Duodenal mucosa (tissue), 2 donors: ENCODE data around the gene OTOP2.
"Not testable (repeated sequence)": the region's sequence is repeated elsewhere in the genome, so short reads cannot be mapped to it uniquely, and the experiment has no call there.

Experiments used
- H3K27ac ChIP-seq: one replicate; pipeline ENCODE4 v1.7.0; 2013; ENCODE audit warnings: low read depth, low read length
- H3K27me3 ChIP-seq, 2 donors: one replicate each; pipeline ENCODE4 v1.7.0; 2013; ENCODE audit warnings: low read length in 2 of 2, control low read depth in 1 of 2; ENCODE audit not compliant: insufficient read depth in 2 of 2, control insufficient read depth in 1 of 2
- H3K36me3 ChIP-seq, 2 donors: one replicate each; pipeline ENCODE4 v1.7.0; 2013; ENCODE audit warnings: low read length in 2 of 2, control low read depth in 1 of 2; ENCODE audit not compliant: insufficient read depth in 2 of 2, control insufficient read depth in 1 of 2
- H3K4me1 ChIP-seq, 2 donors: one replicate each; pipeline ENCODE4 v1.7.0; 2013; ENCODE audit warnings: low read length in 2 of 2, control low read depth in 1 of 2; ENCODE audit not compliant: insufficient read depth in 2 of 2, control insufficient read depth in 1 of 2
- H3K4me3 ChIP-seq, 2 donors: one replicate each; pipeline ENCODE4 v1.7.0; 2013; ENCODE audit warnings: low read length in 2 of 2, low read depth in 1 of 2
- H3K9ac ChIP-seq, 2 donors: one replicate each; pipeline ENCODE4 v1.7.0; 2013; ENCODE audit warnings: low read length in 2 of 2, low read depth in 1 of 2
- H3K9me3 ChIP-seq, 2 donors: one replicate each; pipeline ENCODE4 v1.7.0; 2013; ENCODE audit warnings: low read length in 2 of 2, control low read depth in 1 of 2; ENCODE audit not compliant: control insufficient read depth in 1 of 2

OTOP2 gene

DNA sequence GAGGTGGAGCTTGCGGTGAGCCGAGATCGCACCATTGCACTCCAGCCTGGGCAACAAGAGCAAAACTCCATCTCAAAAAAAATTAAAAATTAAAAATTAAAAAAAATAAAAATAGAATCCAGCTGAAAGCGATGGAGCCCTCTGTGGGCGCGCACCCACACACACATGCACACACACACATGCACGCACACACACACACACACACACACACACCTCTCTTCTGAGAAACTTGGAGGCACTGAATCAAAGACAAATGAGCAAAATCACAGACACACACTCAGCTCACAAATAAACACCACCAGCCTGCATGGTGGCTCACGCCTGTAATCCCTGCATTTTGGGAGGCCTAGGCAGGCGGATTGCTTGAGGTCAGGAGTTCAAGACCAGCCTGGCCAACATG lies 21.0 kb upstream of the OTOP2 start:
- Histone ChIP-seq H3K4me3 (no peak overlapping the region), H3K36me3 (no peaks in the 10 kb centered on the region), H3K4me1 (no peaks in the 10 kb centered on the region), H3K27ac (no peak overlapping the region), H3K9ac (no peak overlapping the region), H3K9me3 (no peaks in the 10 kb centered on the region), H3K27me3 (peaks cover 11 to 20% of the 10 kb centered on the region in 2 donors)

DNA sequence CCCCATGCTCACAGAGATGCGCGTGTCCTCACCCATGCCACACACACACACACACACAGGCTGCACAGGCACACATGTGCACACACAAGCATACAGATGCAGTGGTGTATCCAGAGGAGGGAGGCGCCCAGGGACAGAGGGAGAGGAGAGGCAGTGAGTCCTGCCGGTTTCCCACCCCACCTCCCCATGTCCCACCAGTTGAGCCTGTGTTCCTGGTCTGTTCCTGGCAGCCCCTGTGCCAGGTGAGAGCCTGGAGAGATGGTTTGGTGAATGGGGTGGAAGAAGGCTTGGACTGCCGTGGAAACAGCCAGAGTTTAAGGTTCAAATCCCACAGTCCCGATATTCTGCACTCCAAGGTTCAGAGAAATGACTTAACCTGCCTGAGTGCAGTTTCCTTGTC lies 20.4 kb upstream of the OTOP2 start:
- no peak overlapping the region for H3K9ac ChIP-seq
- no peak overlapping the region for H3K4me3 ChIP-seq
- peaks cover 11 to 20% of the 10 kb centered on the region in 2 donors for H3K27me3 ChIP-seq
- H3K9me3 ChIP-seq = no peaks in the 10 kb centered on the region
- no peaks in the 10 kb centered on the region for H3K36me3 ChIP-seq
- H3K4me1 ChIP-seq = no peaks in the 10 kb centered on the region
- no peak overlapping the region for H3K27ac ChIP-seq

DNA sequence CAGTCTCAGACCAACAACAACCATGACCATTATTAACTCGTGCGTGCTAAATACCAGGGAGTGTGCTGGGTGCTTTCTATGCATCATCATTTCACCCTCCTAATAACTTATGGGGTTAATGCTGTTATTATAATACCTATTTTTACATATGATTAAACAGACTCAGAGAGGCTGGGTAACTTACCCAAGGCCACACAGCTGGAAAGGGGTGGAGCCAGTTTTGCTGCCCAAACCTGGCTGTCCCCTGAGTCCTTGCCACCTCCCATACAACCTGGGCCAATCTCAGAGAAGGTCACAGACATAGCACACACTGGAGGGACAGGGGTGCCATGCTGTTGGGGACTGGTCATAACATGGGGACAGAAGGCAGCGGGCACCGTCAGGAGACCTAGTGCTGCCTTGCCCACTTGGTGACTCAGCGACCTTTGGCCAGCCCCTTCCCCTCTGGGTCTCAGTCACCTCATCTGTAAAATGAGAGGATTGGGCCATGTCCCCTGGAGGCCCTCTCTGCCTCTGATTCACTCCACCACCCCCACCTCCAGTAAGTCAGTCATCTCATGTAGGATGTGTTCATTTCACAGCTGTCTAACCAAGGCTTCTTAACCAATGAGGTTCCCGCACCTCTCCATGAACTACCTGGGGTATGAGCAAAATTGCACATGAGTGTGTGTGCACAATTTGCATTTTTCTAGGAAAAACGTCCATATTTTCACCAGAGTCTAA lies 19.2 kb upstream of the OTOP2 start:
- Histone ChIP-seq H3K9me3 (no peaks in the 10 kb centered on the region), H3K4me3 (no peak overlapping the region), H3K27ac (no peak overlapping the region), H3K4me1 (no peaks in the 10 kb centered on the region), H3K36me3 (no peaks in the 10 kb centered on the region), H3K27me3 (peaks cover 11 to 20% of the 10 kb centered on the region in 2 donors), H3K9ac (no peak overlapping the region)

DNA sequence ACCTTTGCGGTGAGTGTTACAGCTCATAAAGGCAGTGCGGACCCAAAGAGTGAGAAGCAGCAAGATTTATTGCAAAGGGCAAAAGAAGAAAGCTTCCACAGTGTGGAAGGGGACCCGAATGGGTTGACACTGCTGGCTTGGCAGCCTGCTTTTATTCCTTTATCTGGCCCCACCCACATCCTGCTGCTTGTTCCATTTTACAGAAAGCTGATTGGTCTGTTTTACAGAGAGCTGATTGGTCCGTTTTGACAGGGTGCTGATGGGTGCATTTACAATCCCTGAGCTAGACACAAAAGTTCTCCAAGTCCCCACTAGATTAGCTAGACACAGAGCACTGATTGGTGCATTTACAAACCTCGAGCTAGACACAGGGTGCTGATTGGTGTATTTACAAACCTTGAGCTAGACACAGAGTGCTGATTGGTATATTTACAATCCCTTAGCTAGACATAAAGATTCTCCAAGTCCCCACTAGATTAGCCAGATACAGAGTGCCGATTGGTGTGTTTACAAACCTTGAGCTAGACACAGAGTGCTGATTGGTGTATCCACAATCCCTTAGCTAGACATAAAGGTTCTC lies 17.8 kb upstream of the OTOP2 start:
- not testable (repeated sequence) for H3K4me3 ChIP-seq, H3K9me3 ChIP-seq, H3K36me3 ChIP-seq, H3K4me1 ChIP-seq, H3K9ac ChIP-seq, H3K27ac ChIP-seq
- H3K27me3 ChIP-seq = peaks cover 11 to 18% of the 10 kb centered on the region in 2 donors

DNA sequence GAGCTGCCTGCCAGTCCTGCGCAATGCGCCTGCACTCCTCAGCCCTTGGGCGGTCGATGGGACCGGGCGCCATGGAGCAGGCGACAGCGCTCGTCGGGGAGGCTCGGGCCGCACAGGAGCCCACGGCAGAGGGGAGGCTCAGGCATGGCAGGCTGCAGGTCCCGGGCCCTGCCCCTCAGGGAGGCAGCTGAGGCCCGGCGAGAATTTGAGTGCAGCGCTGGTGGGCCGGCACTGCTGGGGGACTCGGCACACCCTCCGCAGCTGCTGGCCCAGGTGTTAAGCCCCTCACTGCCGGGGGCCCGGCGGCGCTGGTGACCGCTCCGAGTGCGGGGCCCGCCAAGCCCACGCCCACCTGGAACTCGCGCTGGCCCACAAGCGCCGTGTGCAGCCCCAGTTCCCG lies 17.1 kb upstream of the OTOP2 start:
- no peaks in the 10 kb centered on the region for H3K9me3 ChIP-seq
- H3K4me3 ChIP-seq = no peak overlapping the region
- H3K36me3 ChIP-seq = no peaks in the 10 kb centered on the region
- H3K4me1 ChIP-seq = no peaks in the 10 kb centered on the region
- peaks cover 11 to 15% of the 10 kb centered on the region in 2 donors for H3K27me3 ChIP-seq
- no peak overlapping the region for H3K9ac ChIP-seq
- H3K27ac ChIP-seq = no peak overlapping the region

DNA sequence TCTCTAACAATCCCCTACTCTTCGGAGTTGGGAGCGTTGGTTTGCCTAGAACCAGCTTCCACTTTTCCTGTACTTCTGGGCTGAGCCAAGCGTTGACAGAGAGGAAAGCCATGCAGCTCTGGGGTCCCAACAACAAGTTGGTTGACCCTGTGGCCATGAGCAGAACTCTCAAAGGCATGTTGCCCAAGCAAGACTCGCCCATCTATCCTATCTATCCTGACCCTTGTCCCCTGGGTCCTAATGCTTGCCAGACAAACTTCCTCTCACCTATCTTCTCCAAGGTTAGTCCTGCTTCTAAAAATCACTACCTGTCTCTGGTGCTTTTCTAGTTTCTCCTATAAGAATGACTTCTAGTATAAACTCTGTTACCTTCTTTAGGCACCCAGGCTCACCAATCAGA lies 15.0 kb upstream of the OTOP2 start:
- not testable (repeated sequence) for H3K4me3 ChIP-seq, H3K9ac ChIP-seq, H3K4me1 ChIP-seq, H3K36me3 ChIP-seq, H3K9me3 ChIP-seq, H3K27me3 ChIP-seq, H3K27ac ChIP-seq

DNA sequence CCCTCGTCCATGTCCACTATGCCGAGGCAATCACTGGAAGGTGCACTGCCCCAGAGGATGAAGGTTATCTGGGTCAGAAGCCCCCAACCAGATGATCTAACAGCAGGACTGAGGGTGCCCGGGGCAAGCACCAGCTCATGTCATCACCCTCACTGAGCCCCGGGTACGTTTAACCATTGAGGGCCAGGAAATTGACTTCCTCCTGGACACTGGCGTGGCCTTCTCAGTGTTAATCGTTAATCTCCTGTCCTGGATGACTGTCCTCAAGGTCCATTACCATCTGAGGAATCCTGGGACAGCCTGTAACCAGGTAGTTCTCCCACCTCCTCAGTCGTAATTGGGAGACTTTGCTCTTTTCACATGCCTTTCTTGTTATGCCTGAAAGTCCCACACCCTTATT lies 12.7 kb upstream of the OTOP2 start:
- not testable (repeated sequence) for H3K9ac ChIP-seq, H3K4me1 ChIP-seq, H3K4me3 ChIP-seq, H3K36me3 ChIP-seq, H3K9me3 ChIP-seq, H3K27me3 ChIP-seq, H3K27ac ChIP-seq

DNA sequence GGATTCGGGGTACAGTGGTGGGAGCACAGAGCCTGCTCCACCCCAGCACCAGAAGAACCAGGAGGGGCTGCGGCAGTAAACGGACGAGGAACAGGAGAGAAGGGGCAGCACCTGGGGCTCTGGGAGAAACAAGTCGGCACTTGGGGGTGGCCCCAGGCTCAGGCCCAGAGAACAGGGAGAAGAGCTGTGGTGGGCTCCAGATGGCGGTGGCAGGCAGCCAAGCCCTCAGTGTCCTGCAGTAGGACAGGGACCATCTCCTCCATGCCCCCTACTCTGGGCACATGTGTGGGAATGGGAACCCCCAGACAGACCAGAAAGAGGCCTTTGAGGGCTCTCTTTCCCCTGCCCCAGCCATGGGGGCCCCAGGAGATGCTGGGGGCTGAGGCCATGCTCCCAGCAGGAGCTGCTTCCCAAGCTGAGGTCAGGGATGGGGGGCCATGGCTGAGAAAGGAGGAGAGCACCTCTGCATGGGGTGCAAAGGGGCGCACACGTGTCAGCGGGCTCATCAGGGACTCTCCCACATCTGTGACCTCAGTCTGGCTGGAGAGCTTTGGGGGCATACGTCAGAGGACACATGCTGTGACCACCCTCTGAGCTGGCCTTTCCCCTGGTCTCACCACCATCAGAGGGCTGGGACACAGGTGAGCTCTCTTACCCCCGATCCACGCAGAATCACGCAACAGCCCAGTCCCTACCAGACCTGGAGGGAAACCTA lies 7.8 kb upstream of the OTOP2 start:
- no peaks in the 10 kb centered on the region for H3K4me1 ChIP-seq
- no peak overlapping the region for H3K4me3 ChIP-seq
- no peak overlapping the region for H3K9ac ChIP-seq
- H3K27ac ChIP-seq = no peak overlapping the region
- H3K36me3 ChIP-seq = no peaks in the 10 kb centered on the region
- H3K9me3 ChIP-seq = no peaks in the 10 kb centered on the region
- peaks cover 10 to 16% of the 10 kb centered on the region in 2 donors for H3K27me3 ChIP-seq

DNA sequence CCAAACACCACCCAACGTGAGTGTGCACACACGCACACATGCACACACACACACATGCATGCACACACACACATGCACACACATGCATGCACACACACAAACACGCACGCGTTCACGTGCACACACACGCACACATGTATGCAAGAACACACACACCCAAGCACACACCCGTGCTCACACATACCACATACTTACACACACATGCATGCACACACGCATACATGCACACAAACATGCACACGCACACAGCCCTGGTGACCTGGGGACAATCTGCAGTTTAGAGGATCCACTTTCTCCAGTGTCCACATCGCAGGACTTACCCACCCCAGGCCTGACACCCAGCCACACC lies 7.2 kb upstream of the OTOP2 start:
- H3K9ac ChIP-seq = no peak overlapping the region
- peaks cover 16 to 21% of the 10 kb centered on the region in 2 donors for H3K27me3 ChIP-seq
- H3K4me3 ChIP-seq = no peak overlapping the region
- H3K27ac ChIP-seq = no peak overlapping the region
- H3K9me3 ChIP-seq = no peaks in the 10 kb centered on the region
- no peaks in the 10 kb centered on the region for H3K36me3 ChIP-seq
- H3K4me1 ChIP-seq = no peaks in the 10 kb centered on the region

DNA sequence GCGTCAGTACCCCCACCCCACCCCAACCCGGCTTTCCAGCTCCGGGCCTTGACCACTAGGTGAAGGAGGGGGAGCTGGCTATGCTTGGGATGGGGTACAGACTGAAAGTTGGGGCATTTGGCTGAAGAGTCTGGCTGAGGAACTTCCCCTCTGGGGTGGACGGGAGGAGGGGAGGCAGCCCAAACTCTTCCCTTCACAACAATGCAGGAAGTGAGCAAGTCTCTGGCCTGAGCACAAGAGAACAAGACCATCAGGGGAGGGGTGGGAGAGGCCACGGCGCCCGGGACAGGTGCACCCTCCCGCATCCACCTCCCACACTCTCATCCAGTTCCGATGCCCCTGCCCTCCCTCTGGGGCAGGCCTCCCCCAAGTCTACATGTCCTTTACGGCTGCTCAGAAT lies 6.6 kb upstream of the OTOP2 start:
- no peaks in the 10 kb centered on the region for H3K36me3 ChIP-seq
- no peak overlapping the region for H3K4me3 ChIP-seq
- no peak overlapping the region for H3K27ac ChIP-seq
- no peaks in the 10 kb centered on the region for H3K4me1 ChIP-seq
- H3K27me3 ChIP-seq = peaks cover 21 to 25% of the 10 kb centered on the region in 2 donors
- H3K9me3 ChIP-seq = no peaks in the 10 kb centered on the region
- no peak overlapping the region for H3K9ac ChIP-seq
